LNCaP clone FGC (cell line): Measurements from ENCODE around the gene TMEM35B.
"Not testable (repeated sequence)": the region's sequence is repeated elsewhere in the genome, so short reads cannot be mapped to it uniquely, and the experiment has no call there.

Source experiments
- DNase-seq: peaks from one replicate; pipeline ENCODE4 v3.0.0-alpha.2; 2011; ENCODE audit warnings: low read depth
- H3K4me3 ChIP-seq: 2 replicates; pipeline ENCODE4 v1.5.1; 2011; ENCODE audit warnings: mild to moderate bottlenecking, low read depth, low read length, control low read depth
- CTCF ChIP-seq: IDR thresholded peaks from 2 replicates; pipeline ENCODE4 v1.5.1; 2012; ENCODE audit warnings: mild to moderate bottlenecking; ENCODE audit not compliant: control insufficient read depth, insufficient read depth; ENCODE audit errors: extremely low read depth

The TMEM35B gene

GRCh38 chr1:34970829-34971228 lies 14.3 kb downstream of the TMEM35B start:
- no peak overlapping the region for H3K4me3 ChIP-seq
- peak; percentile 6 for DNase-seq
- no peak for TF ChIP-seq CTCF

- H3K4me3 ChIP-seq: no peak overlapping the region
- no peak for DNase-seq
- TF ChIP-seq CTCF: no peak
These were observed 14.9 kb downstream of the TMEM35B start for GRCh38 chr1:34970220-34970735.

- not testable (repeated sequence) for H3K4me3 ChIP-seq, DNase-seq
These were observed 16.9 kb downstream of the TMEM35B start for GRCh38 chr1:34968297-34968696.

- H3K4me3 ChIP-seq, DNase-seq: not testable (repeated sequence)
These were observed 17.5 kb downstream of the TMEM35B start for GRCh38 chr1:34967672-34968071.

GRCh38 chr1:34965597-34965996 lies 19.6 kb downstream of the TMEM35B start:
- no peak overlapping the region for H3K4me3 ChIP-seq
- DNase-seq: no peak
- TF ChIP-seq CTCF: no peak

GRCh38 chr1:34950428-34950827 lies 34.7 kb downstream of the TMEM35B start:
- no peak for TF ChIP-seq CTCF
- no peak overlapping the region for H3K4me3 ChIP-seq

GRCh38 chr1:34948739-34949138 lies 36.4 kb downstream of the TMEM35B start:
- H3K4me3 ChIP-seq, DNase-seq: not testable (repeated sequence)

More at GRCh38 chr1:34950428-34950827, 34.7 kb downstream of the TMEM35B start:
- no peak for DNase-seq

- DNase-seq: not testable (repeated sequence)
These were observed 37.4 kb downstream of the TMEM35B start for GRCh38 chr1:34947641-34948314.

GRCh38 chr1:34946211-34946610 lies 38.9 kb downstream of the TMEM35B start:
- no peak overlapping the region for H3K4me3 ChIP-seq
- TF ChIP-seq CTCF: no peak
- DNase-seq: no peak

More at GRCh38 chr1:34947641-34948314, 37.4 kb downstream of the TMEM35B start:
- H3K4me3 ChIP-seq: not testable (repeated sequence)

- not testable (repeated sequence) for H3K4me3 ChIP-seq
These were observed 43.3 kb downstream of the TMEM35B start for GRCh38 chr1:34941798-34942197.

More at GRCh38 chr1:34941798-34942197, 43.3 kb downstream of the TMEM35B start:
- not testable (repeated sequence) for DNase-seq
